Measurements from ENCODE around the gene TRNP1.

DNA sequence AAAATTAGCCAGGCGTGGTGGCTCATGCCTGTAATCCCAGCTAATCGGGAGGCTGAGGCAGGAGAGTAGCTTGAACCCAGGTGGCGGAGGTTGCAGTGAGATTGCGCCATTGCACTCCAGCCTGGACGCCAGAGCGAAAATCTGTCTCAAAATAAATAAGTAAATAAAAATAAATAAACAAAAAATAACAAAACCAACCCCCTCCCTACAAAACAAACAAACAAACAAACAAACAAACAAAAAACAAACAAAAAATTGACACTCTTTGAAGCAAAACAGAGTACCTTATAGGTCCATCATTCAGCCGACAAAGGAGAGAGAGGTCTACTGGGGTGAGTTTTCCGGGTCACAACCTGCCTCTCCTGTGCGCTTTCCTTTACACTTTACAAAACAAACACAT, 27.9 kb upstream of the TRNP1 start:
- TF ChIP-seq, protein P1, sequence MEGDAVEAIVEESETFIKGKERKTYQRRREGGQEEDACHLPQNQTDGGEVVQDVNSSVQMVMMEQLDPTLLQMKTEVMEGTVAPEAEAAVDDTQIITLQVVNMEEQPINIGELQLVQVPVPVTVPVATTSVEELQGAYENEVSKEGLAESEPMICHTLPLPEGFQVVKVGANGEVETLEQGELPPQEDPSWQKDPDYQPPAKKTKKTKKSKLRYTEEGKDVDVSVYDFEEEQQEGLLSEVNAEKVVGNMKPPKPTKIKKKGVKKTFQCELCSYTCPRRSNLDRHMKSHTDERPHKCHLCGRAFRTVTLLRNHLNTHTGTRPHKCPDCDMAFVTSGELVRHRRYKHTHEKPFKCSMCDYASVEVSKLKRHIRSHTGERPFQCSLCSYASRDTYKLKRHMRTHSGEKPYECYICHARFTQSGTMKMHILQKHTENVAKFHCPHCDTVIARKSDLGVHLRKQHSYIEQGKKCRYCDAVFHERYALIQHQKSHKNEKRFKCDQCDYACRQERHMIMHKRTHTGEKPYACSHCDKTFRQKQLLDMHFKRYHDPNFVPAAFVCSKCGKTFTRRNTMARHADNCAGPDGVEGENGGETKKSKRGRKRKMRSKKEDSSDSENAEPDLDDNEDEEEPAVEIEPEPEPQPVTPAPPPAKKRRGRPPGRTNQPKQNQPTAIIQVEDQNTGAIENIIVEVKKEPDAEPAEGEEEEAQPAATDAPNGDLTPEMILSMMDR (IDR thresholded peaks at IDR 0.05; ENCODE audit: insufficient read depth, low read depth, low read length), result no peak
- no peak for TF ChIP-seq EZH2 (IDR thresholded peaks at IDR 0.05; ENCODE audit: insufficient read depth, low read length)

Data from astrocyte (in vitro differentiated cells and primary cell).